Measurements from ENCODE around the gene CYP17A1. TPM values are rescaled to one million over a fixed set of nuclear protein-coding genes. Genes with fewer than 3 reads are reported as not detected.

The CYP17A1 gene, protein sequence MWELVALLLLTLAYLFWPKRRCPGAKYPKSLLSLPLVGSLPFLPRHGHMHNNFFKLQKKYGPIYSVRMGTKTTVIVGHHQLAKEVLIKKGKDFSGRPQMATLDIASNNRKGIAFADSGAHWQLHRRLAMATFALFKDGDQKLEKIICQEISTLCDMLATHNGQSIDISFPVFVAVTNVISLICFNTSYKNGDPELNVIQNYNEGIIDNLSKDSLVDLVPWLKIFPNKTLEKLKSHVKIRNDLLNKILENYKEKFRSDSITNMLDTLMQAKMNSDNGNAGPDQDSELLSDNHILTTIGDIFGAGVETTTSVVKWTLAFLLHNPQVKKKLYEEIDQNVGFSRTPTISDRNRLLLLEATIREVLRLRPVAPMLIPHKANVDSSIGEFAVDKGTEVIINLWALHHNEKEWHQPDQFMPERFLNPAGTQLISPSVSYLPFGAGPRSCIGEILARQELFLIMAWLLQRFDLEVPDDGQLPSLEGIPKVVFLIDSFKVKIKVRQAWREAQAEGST
- total RNA-seq (2022; extraction: Qiagen RNA extraction): not detected in 5 replicates

DNA sequence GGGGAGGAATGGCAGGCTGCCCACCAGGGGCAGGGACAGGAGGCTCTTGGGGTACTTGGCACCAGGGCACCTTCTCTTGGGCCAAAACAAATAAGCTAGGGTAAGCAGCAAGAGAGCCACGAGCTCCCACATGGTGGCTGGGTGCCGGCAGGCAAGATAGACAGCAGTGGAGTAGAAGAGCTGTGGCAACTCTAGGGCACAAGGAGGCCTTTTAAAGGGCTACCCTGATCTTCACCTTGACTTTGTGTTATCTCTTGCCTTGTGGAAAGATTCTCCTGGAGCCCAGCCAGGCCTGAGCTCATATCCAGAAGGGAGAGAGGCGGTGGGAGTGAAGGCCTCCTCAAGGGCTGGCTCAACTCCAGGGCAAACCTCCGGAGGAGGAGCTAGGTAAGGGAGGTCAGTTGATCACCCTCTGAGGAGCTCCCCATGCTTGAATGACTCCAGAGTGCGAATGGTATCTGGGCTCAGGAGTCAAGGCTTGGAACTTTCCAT is at the start of gene CYP17A1:
Gene CYP17A1 (minus strand): TSS at position 184 of the 492 bp plus-strand sequence. CDS start 52 bp downstream, at position 132.

DNA sequence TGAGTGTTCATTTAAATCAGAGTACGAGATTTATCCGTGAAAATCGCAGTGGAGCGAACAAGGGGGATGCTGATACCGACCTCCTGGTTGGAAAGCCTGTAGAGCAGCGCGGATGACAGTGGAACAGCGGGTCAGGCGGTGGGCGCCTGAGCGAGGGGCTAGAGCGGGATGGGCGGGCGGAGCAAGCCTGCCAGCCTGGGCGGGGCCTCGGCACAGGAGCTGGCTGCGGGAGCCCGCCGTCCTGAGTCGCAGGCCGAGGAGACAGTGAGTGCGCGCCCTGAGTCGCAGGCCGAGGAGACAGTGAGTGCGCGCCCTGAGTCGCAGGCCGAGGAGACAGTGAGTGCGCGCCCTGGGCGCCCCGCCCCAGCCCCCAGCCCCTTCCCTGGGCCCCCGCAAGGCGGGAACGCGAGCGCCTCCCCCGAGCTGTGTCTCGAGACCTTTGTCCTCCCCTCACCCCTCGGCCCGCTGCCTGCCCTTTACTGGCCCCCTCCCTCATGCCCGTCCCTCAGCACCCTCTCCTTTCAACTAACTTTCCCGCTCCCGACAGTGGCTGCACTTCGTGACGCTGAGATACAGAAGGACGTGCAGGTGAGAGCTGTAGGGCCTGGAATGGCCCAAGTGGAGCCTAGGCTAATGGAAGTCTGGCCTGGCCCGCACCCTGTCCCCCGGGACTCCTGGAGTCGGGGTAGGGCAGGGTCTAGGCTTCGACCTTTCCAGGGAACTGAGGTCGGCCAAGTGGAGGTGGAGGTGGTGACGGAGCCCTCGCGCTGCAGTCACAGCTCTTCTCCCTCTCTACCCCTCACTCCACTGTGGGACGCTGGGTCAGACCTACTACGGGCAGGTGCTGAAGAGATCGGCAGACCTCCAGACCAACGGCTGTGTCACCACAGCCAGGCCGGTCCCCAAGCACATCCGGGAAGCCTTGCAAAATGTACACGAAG is 32.3 kb upstream of the CYP17A1 start, which contains the start of gene AS3MT:
Gene AS3MT (plus strand): TSS at position 213 of the 941 bp plus-strand sequence. CDS start 123 bp downstream, at position 336.

Other genes starting within 250 kb of the CYP17A1 start
- 44.2 to 49.0 TPM (median 47.5 TPM) in 5 replicates for gene TRIM8, start 192.9 kb downstream of the CYP17A1 start, total RNA-seq (2022; extraction: Qiagen RNA extraction)
- 13.6 to 15.3 TPM (median 15.1 TPM) in 5 replicates for gene ARL3, start 123.0 kb downstream of the CYP17A1 start, total RNA-seq (2022; extraction: Qiagen RNA extraction)
- 2.9 to 3.4 TPM (median 3.0 TPM) in 5 replicates for gene SFXN2, start 122.8 kb downstream of the CYP17A1 start, total RNA-seq (2022; extraction: Qiagen RNA extraction)
- 21.1 to 29.1 TPM (median 26.7 TPM) in 5 replicates for gene WBP1L, start 93.5 kb downstream of the CYP17A1 start, total RNA-seq (2022; extraction: Qiagen RNA extraction)
- gene BORCS7, start 16.8 kb upstream of the CYP17A1 start, total RNA-seq (2022; extraction: Qiagen RNA extraction): 22.2 to 24.2 TPM (median 23.7 TPM) in 5 replicates
- 3.2 to 4.5 TPM (median 3.9 TPM) in 5 replicates for gene AS3MT, start 32.1 kb upstream of the CYP17A1 start, total RNA-seq (2022; extraction: Qiagen RNA extraction)
- gene CNNM2, start 80.9 kb upstream of the CYP17A1 start, total RNA-seq (2022; extraction: Qiagen RNA extraction): 3.3 to 5.6 TPM (median 4.5 TPM) in 5 replicates